GM12891 (cell line): ENCODE results near the gene ODF2. TPM values are rescaled to one million over a fixed set of nuclear protein-coding genes. Genes with fewer than 3 reads are reported as not detected.
"Not testable (repeated sequence)": the region's sequence is repeated elsewhere in the genome, so short reads cannot be mapped to it uniquely, and the experiment has no call there.

Source experiments
- DNase-seq: peaks from one replicate; pipeline ENCODE4 v3.0.0; 2011; ENCODE audit warnings: low spot score; ENCODE audit not compliant: insufficient read length
- FAIRE-seq: peaks from 2 replicates; lab custom pipeline; 2011; peaks lifted over from hg19 to GRCh38; lab: Jason Lieb, UNC
- PAX5 ChIP-seq: IDR thresholded peaks from 2 replicates; pipeline ENCODE4 v1.6.1; 2011; ENCODE audit warnings: low read length, moderate library complexity, mild to moderate bottlenecking; ENCODE audit not compliant: insufficient read depth, severe bottlenecking
- POLR2A ChIP-seq: IDR thresholded peaks from 2 replicates; pipeline ENCODE4 v1.6.1; 2011; ENCODE audit warnings: low read depth, low read length, control low read depth
- POLR2AphosphoS5 ChIP-seq: IDR thresholded peaks from 2 replicates; pipeline ENCODE4 v1.6.1; 2011; ENCODE audit warnings: low read depth, low read length, control low read depth
- POU2F2 ChIP-seq: IDR thresholded peaks from 2 replicates; pipeline ENCODE4 v1.6.1; 2011; ENCODE audit warnings: low read depth, mild to moderate bottlenecking, control low read depth, low read length, moderate library complexity
- SPI1 ChIP-seq: IDR thresholded peaks from 2 replicates; pipeline ENCODE4 v1.6.1; 2011; ENCODE audit warnings: low read depth, low read length, control low read depth
- TAF1 ChIP-seq: IDR thresholded peaks from 2 replicates; pipeline ENCODE4 v1.6.1; 2011; ENCODE audit warnings: low read depth, low read length, control low read depth
- polyA plus RNA-seq: library from polyadenylated mRNA; unstranded; fragments of >200 nt; gene quantifications from one replicate; pipeline ENCODE4 v1.2.1, GENCODE V29; 2012; ENCODE audit warnings: low read depth, missing spikeins, inconsistent platforms; ENCODE audit not compliant: missing spikeins

The ODF2 gene
- polyA plus RNA-seq = 27.2 TPM

DNA sequence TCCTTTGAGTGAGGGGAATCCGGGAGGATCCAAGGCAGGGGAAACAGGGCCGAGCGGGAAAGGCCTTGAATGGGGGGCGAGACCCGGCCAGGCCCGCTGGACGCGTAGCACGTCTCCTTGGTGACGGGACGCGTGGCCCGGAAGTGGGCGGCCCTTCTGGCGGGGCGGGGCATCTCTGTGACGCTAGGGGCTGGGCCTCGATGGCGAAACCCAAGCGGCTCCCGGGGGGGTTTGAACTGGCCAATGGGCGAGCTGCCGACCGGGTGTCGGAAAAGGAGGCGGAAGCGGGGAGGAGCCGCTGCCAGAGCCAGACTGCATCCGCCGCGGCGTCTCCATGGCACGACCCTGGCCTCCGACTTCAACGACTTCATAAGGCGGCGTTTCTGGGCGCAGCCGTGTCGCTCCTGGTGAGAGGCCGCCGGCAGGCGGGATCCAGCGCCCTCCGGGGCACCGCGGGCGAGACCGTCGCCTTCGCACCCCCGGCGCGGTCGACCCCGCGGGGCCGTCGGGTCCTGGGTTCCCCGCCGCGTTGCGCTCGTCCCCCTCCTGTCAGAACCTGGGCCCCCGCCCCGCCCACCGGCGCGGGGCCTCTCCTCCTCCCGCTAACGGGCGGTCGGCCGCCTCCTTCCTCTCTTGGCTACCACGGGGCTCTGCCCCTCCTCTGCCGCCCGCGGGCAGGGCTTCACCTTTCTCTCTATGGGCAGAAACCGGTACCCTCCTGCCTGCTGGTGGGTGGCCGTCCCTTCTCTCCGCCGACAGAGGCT is at the start of gene ODF2:
Gene ODF2 (plus strand): TSS at position 158 of the 764 bp plus-strand sequence. CDS start 86 bp downstream, at position 244.
- FAIRE-seq (peak; percentile 96), DNase-seq (peak; percentile 100)
- peak; percentile 68; the same call in 1 of the 2 replicates for TF ChIP-seq POLR2A
- TF ChIP-seq TAF1 = peak; percentile 52; the same call in 1 of the 2 replicates
- TF ChIP-seq POLR2AphosphoS5 = peak; percentile 73; the same call in 1 of the 2 replicates
- no peak for TF ChIP-seq SPI1

DNA sequence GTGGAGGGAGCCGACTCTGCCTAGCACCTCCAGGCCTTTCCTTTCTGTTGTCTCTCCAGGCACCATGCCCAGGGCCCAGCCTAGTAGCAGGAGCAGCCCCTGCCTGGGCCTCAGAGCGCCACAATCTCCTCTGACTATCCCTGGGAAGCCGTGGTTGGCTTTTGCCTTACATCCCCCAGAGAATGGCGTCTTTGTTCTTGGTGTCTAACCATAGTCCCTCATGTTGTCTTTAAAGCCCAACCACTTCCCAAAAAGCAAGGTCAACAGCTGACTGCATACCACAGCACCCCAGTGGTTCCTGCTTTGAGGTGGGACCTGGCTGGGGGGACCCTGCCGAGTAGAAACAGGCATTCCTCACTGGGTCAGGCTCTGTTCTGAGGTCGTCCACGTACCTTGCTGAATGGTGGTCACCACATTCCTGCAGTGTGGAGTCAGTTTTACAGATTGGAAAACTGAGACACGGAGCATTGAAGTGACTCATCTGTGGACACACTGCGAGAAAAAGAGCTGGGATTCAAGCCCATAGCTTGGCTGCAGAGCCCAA is 48.9 kb upstream of the ODF2 start:
- TF ChIP-seq POLR2AphosphoS5 = no peak
- TF ChIP-seq PAX5 = no peak
- no peak for TF ChIP-seq POU2F2
- no peak for TF ChIP-seq POLR2A
- TF ChIP-seq TAF1 = no peak
- TF ChIP-seq SPI1 = no peak
- DNase-seq = no peak
- FAIRE-seq = no peak

DNA sequence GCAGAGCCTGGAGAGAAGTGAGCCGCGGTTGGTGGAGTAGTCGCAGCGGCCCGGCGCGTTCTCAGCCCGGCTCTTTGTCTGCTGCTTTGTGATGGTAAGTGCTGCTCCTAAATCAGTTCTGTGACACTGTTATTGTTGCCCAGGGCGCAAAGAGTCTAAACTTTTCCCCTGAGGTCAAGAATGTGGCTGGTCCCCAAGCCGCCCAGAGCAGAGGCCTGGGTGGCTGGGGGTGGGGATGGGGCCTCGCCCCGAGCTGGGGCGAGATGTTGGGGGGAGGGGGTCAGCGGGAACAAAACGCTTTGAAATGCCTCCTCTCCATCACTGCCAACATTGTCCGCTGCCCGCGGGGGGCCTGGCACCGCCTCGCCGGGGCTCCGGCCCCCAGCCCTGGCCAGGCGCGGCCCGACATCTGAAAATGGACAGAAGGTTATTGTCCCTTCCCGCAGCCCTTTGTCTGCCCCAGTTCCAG is 46.8 kb upstream of the ODF2 start:
- FAIRE-seq (no peak), DNase-seq (no peak)
- TF ChIP-seq POU2F2 (no peak), TAF1 (no peak), POLR2A (no peak), SPI1 (no peak), PAX5 (no peak), POLR2AphosphoS5 (no peak)

DNA sequence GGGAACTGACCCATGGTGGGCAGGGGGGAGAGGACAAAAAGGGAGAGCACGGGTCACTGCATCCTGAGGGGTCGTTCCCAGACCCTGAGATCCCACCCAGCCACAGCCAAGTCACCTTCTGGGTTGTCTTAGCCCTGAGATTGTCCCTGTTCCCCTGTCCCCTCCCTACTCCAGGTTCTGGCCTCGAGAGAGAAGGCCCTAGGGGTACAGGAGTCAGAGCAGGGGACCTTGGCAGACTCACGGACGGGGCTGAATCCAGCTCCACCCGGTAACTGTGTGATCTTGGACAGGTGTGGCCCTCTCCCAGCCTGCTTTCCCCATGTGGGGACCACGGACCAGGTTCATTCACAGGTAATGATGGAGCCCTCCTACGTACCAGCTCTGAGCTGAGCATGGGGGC is 46.4 kb upstream of the ODF2 start:
- FAIRE-seq (no peak), DNase-seq (no peak)
- no peak for TF ChIP-seq PAX5
- TF ChIP-seq POU2F2 = no peak
- no peak for TF ChIP-seq TAF1
- no peak for TF ChIP-seq POLR2A
- TF ChIP-seq SPI1 = no peak
- TF ChIP-seq POLR2AphosphoS5 = no peak

DNA sequence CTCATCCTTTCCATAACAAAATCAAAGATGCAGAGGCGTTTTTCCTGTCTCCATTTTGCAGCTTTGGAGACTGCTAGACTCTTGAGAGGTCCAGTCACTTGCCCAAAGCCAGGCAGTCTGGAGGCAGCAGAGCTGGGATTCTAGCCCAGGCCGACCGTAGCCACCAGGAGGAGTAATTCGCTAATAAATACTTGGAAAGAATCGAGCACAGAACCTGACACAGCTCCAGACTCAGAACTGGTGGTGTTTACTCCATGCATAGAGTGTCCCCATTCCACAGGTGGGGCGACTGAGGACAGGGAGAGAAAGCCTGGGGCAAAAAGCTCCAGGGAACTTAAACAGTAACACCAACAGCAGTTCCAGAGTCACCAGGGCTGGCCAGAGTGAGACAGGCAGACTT is 45.8 kb upstream of the ODF2 start:
- no peak for DNase-seq
- no peak for FAIRE-seq
- TF ChIP-seq PAX5 (no peak), POU2F2 (no peak), TAF1 (no peak), SPI1 (no peak), POLR2AphosphoS5 (no peak), POLR2A (no peak)

DNA sequence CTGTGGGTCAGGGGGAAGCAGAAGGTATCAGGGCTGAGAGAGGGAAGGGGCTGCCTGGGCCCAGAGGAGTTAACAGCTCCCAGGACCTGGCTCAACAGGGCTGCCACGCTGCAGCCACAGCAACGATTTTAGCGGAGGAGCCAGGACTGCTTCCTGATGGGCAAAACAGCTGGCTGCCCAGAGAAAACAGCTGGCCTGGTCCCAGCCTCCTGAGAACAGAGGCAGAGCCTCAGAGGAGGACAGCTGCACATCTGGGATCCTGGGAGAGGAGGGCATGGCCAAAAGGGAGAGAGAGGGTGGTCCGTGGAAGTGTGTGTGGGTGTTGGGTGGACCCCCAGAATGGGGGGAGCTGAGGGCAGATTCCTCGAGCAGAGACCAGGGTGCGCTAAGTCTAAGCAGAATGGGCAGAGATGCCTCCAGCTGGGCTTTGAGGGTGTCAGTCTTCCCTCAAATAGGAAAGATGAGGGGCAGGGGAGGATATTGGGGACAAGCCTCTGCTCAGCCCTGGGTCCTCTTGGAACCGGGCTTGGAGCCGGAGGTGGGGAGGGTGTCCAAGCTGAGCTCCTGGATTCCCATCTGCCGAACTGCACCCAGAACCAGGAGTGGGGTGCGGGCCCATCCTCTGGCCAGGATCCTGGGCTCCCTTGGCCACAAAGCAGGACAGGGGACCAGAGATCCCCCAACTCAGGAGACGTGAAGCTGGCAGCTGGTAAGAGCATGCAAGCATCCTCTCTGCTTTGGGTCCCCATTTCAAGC is 44.3 kb upstream of the ODF2 start:
- TF ChIP-seq SPI1 = no peak
- no peak for TF ChIP-seq POLR2AphosphoS5
- TF ChIP-seq POU2F2 = no peak
- TF ChIP-seq PAX5 = no peak
- no peak for TF ChIP-seq TAF1
- TF ChIP-seq POLR2A = no peak
- DNase-seq (no peak), FAIRE-seq (no peak)

DNA sequence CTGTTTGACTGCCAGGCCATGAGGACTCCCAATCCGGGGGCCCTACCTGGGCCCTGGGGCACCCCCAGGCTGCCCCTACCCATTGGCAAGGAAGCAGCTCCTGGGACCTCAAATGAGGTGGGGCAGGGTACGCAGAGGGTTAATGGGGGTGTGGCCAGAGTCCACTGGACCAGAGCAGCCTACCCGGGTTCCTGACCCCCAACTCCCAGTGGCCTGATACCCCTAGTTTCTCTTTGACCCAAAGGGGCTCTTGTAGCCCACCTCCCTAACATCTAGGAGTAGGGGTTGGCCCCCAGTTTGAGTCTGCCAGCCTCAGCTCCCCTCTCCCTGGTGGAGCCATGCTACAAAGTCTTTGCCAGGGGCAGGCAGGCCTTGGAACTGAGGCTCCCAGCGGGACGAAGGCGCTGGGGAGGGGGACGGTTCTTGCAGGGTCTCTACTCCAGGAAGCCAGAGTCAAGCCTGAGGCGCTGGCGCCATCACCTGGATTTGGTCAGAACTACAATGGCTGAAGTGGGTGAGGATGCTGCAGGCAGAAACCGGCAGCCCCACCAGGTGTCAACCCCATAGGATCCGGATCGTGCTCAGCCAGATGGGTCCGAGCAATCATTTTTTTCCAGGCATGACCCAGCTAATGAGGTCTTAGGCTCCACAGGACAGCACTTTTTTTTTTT is 43.6 kb upstream of the ODF2 start:
- TF ChIP-seq SPI1 = no peak
- no peak for TF ChIP-seq PAX5
- TF ChIP-seq POLR2A = no peak
- TF ChIP-seq POU2F2 = no peak
- no peak for TF ChIP-seq POLR2AphosphoS5
- TF ChIP-seq TAF1 = no peak
- DNase-seq (peak; percentile 51), FAIRE-seq (peak; percentile 38)

DNA sequence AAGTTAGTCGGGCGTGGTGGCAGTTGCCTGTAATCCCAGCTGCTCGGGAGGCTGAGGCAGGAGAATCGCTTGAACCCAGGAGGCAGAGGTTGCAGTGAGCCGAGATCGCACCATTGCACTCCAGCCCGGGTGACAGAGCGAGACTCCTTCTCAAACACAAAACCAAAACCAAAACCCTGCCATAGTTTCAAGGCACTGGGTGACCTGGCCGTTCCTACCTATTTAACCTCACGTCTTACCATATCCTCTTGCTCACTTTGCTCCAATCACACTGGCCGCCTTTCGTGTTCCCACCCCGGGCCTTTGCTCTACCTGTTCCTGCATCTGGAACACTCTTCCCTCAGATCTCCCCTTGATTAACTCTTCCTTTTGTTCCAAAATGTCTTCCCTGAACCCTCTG is 42.1 kb upstream of the ODF2 start:
- FAIRE-seq, DNase-seq: not testable (repeated sequence)

DNA sequence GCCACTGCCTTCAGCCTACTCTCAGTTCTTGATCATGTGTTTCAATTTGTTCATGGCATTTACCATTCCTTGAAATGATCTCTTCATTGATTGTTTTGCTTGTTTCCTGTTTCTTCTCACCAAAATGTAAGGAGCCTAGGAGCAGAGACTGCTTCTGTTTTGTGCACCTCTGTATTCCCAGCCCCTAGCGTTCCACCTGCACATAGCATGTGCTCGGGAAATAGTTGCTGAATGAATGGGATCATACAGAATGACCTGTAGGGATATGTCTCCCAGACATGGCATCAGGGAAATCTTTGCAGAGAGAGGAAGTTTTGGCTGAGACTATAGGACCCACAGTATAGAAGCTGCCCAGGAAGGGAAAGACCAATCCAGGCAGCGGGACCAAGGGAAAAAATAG is 41.3 kb upstream of the ODF2 start:
- DNase-seq = no peak
- no peak for FAIRE-seq
- TF ChIP-seq TAF1 = no peak
- TF ChIP-seq SPI1 = no peak
- no peak for TF ChIP-seq POU2F2
- no peak for TF ChIP-seq POLR2AphosphoS5
- no peak for TF ChIP-seq POLR2A
- TF ChIP-seq PAX5 = no peak
